ENCODE results near the gene LRMDA.

DNA sequence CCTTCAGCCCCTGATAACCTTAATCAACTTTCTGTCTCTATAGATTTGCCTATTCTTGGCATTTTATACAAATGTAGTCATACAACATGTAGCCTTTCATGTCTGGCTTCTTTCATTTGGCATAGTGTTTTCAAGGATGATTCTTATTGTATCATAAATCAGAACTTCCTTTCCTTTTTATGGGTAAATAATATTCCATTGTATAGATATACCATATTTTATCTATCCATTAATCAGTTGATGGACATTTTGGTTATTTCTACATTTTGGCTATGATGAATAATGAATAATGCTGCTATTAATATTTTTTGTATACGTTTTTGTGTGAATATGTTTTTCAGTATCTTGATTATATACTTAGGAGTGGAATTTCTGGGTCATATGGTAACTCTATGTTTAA, 720.8 kb downstream of the LRMDA start:
- no peak for TF ChIP-seq POLR2A (IDR thresholded peaks at IDR 0.05)
- TF ChIP-seq CTCF (IDR thresholded peaks at IDR 0.05): no peak
